DMS79 treated with DMSO at 0.1 percent for 48 hours (cell line): ENCODE measurements around the gene TBC1D16.
A peak's percentile ranks its signal among the peaks of the same experiment; 100 is the strongest.
"Not testable (repeated sequence)": the region's sequence is repeated elsewhere in the genome, so short reads cannot be mapped to it uniquely, and the experiment has no call there.

Experiments
- DNase-seq: peaks from one replicate; lab custom pipeline; 2025; lab: John Stamatoyannopoulos, UW

TBC1D16 gene

GRCh38 chr17:79913896-79914812, 121.5 kb downstream of the TBC1D16 start:
- DNase-seq, result no peak

- DNase-seq, result no peak
Measured at GRCh38 chr17:79913451-79913850, 122.2 kb downstream of the TBC1D16 start.

- DNase-seq, result no peak
Measured at GRCh38 chr17:79912552-79913330, 122.9 kb downstream of the TBC1D16 start.

- DNase-seq, result no peak
Measured at GRCh38 chr17:79911430-79912399, 124.0 kb downstream of the TBC1D16 start.

GRCh38 chr17:79910985-79911361, 124.7 kb downstream of the TBC1D16 start:
- no peak for DNase-seq

- no peak for DNase-seq
Measured at GRCh38 chr17:79909121-79909520, 126.6 kb downstream of the TBC1D16 start.

- peak; percentile 17 for DNase-seq
Measured at GRCh38 chr17:79907850-79908249, 127.8 kb downstream of the TBC1D16 start.

- DNase-seq, result no peak
Measured at GRCh38 chr17:79907217-79907715, 128.4 kb downstream of the TBC1D16 start.

- no peak for DNase-seq
Measured at GRCh38 chr17:79905832-79906231, 129.8 kb downstream of the TBC1D16 start.

- no peak for DNase-seq
Measured at GRCh38 chr17:79904865-79905264, 130.8 kb downstream of the TBC1D16 start.

- no peak for DNase-seq
Measured at GRCh38 chr17:79902146-79902791, 133.4 kb downstream of the TBC1D16 start.

- no peak for DNase-seq
Measured at GRCh38 chr17:79901131-79901530, 134.5 kb downstream of the TBC1D16 start.

GRCh38 chr17:79899584-79899983, 136.1 kb downstream of the TBC1D16 start:
- no peak for DNase-seq

- no peak for DNase-seq
Measured at GRCh38 chr17:79897243-79898063, 138.2 kb downstream of the TBC1D16 start.

GRCh38 chr17:79893457-79893856, 142.2 kb downstream of the TBC1D16 start:
- DNase-seq, result not testable (repeated sequence)

- DNase-seq, result peak; percentile 78
Measured at GRCh38 chr17:79892457-79893241, 143.0 kb downstream of the TBC1D16 start.

- DNase-seq, result no peak
Measured at GRCh38 chr17:79891113-79891730, 144.4 kb downstream of the TBC1D16 start.

- DNase-seq, result no peak
Measured at GRCh38 chr17:79890706-79891105, 145.0 kb downstream of the TBC1D16 start.
